Measurements from ENCODE around the gene SLCO3A1.
A peak's percentile ranks its signal among the peaks of the same experiment; 100 is the strongest.

The SLCO3A1 gene

GRCh38 chr15:91973481-91973880 is 120.0 kb downstream of the SLCO3A1 start:
- no peak for DNase-seq

DNA sequence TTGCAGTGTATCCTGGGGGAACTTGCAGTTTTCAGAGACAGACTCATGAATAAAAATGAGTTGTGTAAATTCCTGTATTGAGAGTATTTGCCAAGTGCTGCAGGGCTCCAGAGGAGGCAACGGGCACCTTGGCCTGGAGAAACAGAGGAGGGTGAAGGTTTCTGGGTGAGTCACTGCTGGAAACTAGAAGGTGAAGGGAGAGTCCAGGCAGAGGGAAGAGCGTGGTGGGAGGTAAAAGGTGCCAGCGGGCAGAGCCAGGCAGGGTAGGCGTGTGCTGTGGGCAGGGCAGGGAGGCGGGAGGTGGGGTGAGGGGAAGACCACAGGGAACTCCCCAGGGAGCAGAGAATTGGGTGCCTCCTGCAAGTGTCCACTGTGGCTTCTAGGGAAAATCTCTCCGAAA is 120.8 kb downstream of the SLCO3A1 start:
- DNase-seq: no peak

DNA sequence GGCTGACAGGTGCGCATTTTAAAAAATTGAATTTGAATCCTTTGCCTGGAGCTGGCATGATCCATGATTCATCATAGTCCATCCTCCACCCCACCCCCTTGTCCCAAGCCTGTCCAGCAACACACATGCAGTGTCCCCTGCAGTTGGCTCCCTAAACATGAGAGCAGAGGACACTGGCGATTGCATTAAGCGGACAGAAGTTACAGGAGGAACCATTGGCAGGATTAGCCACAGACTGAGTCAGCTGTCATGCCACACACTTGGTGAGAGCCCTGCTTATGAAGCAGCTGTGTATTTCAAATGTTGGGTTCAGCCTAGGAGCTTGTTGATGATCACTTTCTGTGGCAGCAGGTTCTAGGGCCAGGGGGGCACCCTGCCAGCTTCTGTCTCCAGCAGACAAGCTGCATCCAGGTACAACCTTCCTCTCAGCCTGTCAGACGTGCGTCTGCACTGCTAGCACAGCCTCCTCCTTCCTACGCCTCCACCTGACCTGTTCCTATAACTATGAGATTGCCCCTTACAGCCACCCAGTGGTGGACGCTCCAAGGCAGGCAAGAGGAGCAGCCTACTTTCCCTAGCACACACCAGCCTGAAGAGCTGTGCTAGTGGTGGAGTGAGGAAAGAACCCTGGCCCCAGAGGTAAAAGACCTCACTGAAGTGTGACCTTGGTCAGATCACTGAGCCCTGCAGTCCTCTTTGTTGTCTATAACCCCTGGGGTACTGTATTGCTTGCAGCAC is 121.9 kb downstream of the SLCO3A1 start:
- DNase-seq: no peak

DNA sequence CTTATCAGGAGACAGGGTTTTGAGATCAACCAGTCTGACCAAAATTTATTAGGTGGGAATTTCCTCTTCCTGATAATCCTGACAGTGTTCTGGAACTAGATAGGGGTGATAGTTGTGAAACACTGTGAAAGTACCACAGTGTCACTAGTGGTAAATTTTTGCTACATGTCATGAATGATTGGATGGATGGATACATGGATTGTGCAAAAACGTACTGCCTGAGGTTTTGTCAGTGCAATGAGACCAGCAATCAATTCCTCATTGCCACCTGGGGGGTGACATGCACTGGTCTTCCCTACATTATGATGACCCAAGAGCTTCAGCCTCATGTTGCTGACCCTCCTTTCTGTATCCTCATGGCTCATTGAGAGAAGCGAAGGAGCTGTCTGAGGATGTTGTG is 123.5 kb downstream of the SLCO3A1 start:
- DNase-seq: no peak

DNA sequence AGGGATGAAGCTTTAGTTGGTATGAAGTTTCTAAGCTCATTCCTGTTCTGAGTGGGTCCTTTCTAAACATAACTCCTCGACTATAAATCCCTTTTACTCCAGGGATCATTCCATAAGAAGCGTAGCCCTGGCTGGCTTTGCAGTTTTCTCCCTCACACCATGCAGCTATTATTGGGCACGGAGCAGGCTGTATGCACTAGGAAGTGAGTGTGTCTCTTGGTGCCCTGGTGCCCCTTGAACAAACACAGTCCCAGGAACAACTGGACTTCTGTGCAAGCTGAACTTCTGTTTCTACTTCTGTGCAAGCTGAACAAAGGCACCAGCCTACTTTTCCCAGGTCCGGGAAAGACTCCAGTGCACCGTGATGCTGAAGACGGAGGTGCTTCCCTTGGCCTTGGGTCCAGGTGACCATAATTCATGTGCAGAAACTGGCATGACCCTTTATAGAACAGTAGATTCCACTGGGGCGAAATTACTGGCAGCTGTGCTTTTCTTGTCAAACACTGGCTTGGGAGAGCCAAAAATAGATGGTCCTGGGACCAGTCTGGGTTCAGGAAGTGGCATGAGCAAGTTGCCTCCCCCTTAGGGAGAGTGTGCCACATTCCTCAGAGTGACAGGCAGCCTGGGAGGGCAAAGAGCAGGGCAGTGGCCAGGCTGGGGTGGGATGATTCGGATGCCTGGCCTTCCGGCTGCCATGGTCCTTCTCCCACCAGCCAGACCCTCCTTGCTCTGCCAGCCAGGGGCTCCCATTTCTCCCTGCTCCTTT is 127.2 kb downstream of the SLCO3A1 start:
- no peak for DNase-seq

GRCh38 chr15:91981821-91982800 is 128.6 kb downstream of the SLCO3A1 start:
- no peak for DNase-seq

DNA sequence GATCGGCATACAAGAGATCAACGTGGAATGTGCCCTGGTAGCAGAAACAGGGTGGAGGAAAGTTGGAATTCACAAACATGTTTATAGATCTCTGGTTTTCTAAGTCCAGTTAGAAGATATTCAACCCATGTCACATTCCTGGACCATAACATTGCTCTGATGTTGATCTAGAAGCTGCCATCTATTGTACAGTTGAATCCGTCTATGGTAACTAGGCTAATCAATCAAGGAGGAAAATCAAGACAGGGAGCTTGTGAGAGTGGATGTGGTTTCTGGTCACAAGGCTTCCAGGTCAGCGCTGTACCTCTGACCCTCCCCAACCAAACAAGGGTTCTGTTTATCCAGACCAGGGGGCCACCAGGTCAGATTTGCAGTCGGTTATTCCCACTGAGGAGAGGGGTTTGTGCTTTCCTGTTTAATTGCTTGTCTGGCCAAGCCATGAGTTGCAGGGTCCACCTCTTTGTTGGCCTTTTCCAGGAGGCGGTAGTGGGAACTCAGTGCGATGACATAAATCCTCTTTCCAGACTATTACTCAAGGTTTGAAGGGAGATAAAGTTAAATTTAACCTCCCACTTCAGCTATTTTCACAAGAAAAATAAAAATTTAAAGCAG is 130.3 kb downstream of the SLCO3A1 start:
- no peak for DNase-seq

GRCh38 chr15:91985297-91985696 is 131.8 kb downstream of the SLCO3A1 start:
- no peak for DNase-seq

- no peak for DNase-seq
Measured at GRCh38 chr15:91988071-91988470, 134.6 kb downstream of the SLCO3A1 start.

- DNase-seq: no peak
Measured at GRCh38 chr15:91988655-91989054, 135.1 kb downstream of the SLCO3A1 start.

DNA sequence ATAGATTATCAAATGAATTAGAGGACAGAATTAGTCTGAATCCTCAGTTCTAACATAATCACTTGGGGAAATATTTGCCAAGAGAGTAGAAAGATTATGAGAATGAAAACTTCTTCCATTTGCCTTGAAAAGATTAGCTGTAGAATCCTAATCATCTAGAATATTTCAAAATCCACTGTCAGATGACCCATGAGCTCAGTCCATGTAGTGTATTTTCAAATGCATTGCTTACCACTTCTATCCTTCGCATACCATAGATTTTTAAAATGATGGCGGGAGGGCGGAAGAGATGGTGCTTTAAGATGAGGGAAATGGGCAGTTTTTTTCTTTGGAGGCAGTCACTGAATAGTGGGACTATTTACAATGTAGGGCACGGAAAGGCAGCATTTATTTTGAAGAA is 136.3 kb downstream of the SLCO3A1 start:
- no peak for DNase-seq

DNA sequence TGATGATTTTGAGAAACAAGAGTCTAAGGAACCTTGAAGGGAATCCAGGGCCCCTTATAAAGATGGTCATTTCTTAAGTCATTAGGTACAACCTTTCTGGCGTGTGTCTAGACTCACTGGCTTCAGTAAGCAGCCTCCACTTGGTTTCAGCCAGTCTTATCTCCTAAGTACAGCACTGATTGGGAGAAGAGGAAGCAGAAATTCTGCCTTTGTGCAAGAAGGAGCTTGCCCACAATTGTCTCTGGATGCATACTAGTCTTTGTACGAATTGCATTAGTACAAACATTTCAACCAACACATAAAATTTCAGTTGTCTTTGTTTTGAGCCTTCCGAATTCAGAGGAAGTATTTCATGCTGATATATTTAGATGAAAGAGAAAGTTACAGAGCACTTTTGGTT is 139.4 kb downstream of the SLCO3A1 start:
- no peak for DNase-seq

- DNase-seq: no peak
Measured at GRCh38 chr15:91995146-91995545, 141.6 kb downstream of the SLCO3A1 start.

GRCh38 chr15:91997163-91997562 is 143.7 kb downstream of the SLCO3A1 start:
- no peak for DNase-seq

DNA sequence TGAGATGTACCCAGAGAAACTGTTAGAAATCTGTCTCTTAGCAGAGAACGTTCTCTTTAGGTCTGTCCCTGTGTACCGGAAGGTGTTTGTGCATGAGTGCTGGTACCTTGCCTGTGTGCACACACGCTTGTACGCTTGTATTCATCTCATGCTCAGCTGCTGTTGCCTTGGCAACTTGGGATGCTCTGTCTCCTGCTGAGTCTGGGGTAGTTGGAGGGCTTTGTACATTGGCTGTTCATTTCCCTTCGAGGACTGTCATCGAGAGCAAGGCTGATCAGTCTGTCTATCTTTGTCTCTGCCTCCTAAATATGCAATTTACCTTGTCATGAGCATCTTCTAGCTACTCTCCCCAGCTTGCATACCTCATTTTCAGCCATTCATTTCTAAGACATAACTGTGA is 147.2 kb downstream of the SLCO3A1 start:
- no peak for DNase-seq

DNA sequence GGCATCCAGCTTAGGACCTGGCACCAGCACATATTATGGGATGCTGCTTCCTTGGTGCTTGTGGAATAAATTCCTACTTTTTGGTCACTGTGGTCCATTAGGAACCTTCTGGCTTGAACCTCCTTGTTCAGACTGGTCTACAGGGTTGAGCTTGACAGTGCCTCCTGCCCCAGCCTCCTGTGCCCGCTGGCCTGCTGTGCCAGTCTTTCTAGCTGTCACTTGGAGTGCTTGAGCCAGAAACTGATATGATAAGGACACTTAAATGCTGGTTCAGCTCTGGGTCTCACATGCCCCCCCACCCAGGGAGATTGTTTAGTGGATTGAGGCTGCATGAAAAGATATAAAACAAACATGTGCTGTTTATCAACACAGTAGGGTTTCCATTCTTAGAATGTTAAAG is 147.8 kb downstream of the SLCO3A1 start:
- no peak for DNase-seq

DNA sequence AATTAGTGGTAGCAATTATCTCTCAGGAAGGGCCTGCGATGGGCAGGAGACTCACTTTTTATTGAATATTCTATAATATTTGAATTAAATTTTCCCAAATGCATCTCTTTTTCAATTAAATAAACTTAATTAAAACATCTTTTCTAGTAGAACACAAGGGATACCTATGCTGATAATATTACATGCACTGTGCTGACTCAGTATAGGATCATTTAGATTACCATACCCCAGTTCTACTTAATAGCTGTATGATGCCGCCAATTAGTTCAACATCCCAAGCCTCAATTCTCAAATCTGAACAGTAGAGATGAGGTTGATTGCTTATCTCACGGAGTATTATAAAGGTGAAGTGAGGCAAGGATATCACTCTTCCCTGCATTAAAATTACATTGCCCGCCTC is 149.2 kb downstream of the SLCO3A1 start:
- DNase-seq: no peak

GRCh38 chr15:92003515-92004067 is 150.1 kb downstream of the SLCO3A1 start:
- DNase-seq: no peak

GRCh38 chr15:92005154-92005553 is 151.6 kb downstream of the SLCO3A1 start:
- DNase-seq: no peak

DNA sequence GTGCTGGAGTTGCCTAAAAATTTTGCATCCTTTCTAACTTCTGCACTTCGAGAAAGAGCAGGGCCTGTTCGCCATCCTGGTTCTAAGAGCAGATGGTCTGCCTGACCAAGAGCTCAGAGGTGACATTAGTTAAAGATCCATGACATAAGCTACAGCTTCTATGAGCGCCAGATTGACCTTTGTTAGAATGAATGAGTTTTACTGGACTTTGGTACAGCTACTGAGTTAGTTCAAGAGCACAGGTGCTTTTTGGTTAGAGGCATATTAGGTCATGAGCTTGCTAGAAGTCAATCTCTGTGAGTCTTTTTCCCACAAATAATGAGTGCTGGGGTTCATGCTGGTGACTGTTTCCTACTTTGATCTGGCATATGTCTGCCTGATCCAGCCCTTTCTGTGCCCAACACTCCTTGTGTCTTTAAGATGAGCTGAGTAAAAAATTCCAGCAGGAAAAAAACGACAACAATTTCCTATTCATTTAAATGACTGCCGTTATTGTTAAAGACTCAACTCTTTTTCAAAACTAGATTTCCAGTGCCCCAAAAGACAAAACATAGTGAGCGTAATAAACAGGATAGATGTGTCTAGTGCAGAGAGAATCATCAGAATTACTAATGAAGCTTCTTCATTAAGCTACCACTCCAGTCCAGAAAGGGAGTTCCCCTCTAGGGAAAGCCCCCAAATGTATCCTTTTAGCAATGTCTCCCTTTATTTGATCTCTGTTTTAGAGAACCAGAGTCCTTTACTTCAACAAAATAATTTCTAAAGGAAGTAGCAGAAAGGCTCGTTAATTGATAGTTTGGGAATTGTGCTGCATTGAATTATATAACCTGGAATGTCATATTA is 152.9 kb downstream of the SLCO3A1 start:
- DNase-seq: no peak

GRCh38 chr15:92009162-92009561 is 155.7 kb downstream of the SLCO3A1 start:
- DNase-seq: peak; percentile 46
